ENCODE results near the gene PALM. TPM values are rescaled to one million over a fixed set of nuclear protein-coding genes. Genes with fewer than 3 reads are reported as not detected.

PALM gene
- total RNA-seq, 1 donor from 2014 or later = 45.1 TPM

DNA sequence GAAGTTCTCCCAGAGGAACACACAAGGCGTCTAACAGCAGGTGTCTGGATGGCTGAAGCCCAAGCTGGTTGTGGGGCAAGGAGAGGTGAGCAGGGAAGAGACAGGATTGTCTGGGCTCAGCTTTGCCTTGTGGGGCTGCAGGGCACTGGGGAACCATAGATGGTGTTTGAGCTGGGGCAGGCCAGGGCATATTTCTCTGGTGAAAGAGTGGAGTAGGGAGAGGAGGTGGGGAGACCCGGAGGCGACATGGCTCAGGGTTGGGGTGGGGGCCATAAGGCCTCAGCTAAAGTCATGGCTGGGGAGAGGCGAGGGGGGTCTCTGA is 5.4 kb upstream of the PALM start:
- TF ChIP-seq CTCF (conservative IDR thresholded peaks at IDR 0.05) = no peak
- H3K27me3 Mint-ChIP-seq (ENCODE audit: low read depth) = peaks cover 13% of the 10 kb centered on the region
- H3K4me1 Mint-ChIP-seq = no peaks in the 10 kb centered on the region
- DNase-seq (ENCODE audit: low read depth, low spot score) = no peak
- no peaks in the 10 kb centered on the region for H3K9me3 Mint-ChIP-seq
- H3K4me3 Mint-ChIP-seq = peak overlapping the region; percentile 65
- no peaks in the 10 kb centered on the region for H3K36me3 Mint-ChIP-seq (ENCODE audit: low read depth)
- no peak overlapping the region for H3K27ac Mint-ChIP-seq (ENCODE audit: unreplicated experiment)

DNA sequence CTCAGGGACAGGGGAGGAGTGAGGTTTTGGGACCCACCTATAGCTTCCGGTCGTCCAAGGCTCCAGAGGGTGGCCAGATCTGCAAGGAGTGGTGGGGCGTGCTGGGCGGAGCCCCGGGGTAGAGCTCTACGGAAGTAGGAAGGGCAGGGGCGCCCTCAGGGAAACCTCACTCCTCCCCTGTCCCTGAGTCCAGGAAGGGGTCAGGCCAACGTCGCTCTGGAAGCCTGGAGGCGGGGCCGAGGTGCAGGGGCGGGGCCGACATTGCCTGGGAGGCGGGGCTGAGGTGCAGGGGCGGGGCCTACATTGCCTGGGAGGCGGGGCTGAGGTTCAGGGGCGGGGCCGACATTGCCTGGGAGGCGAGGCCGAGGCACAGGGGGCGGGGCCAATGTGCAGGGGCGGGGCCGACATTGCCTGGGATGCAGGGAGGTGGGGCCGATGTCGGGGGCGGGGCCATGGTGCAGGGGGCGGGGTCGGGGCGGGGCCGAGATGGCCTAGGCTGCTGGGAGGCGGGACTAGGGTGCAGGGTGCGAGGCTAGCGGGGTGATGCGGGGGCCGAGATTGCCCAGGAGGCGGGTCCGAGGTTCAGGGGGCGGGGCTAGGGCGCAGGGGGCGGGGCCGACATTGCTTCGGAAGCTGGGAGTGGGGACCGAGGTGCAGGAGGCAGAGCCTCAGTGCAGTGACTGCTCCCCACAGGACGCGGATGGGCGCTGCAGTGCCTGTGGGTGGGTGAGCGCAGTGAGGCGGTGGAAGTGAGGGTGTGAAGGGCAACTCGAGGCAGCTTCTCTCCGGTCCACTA is 4.9 kb upstream of the PALM start:
- Mint-ChIP-seq H3K4me3 (no peak overlapping the region), H3K4me1 (no peaks in the 10 kb centered on the region), H3K36me3 (ENCODE audit: low read depth) (no peaks in the 10 kb centered on the region), H3K27ac (ENCODE audit: unreplicated experiment) (no peak overlapping the region), H3K9me3 (no peaks in the 10 kb centered on the region), H3K27me3 (ENCODE audit: low read depth) (peaks cover 13% of the 10 kb centered on the region)
- no peak for TF ChIP-seq CTCF (conservative IDR thresholded peaks at IDR 0.05)
- peak; percentile 72 for DNase-seq (ENCODE audit: low read depth, low spot score)

DNA sequence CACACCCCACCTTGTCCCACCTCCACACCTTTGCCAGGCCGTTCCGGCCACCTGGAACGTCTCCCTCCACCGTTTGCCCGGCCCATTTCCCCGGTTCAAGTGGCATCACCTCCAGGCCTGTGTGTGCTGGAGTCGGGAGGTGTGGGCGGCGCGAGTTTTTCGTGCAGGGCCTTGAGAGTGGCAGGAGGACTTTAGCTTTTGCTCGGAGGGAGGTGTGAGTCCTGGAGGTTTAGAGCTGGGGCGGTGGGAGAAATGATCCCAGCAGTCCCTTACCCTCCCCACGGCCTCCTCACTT is 4.3 kb upstream of the PALM start:
- no peaks in the 10 kb centered on the region for H3K36me3 Mint-ChIP-seq (ENCODE audit: low read depth)
- no peaks in the 10 kb centered on the region for H3K9me3 Mint-ChIP-seq
- DNase-seq (ENCODE audit: low read depth, low spot score) = no peak
- no peak overlapping the region for H3K4me3 Mint-ChIP-seq
- H3K27me3 Mint-ChIP-seq (ENCODE audit: low read depth) = peaks cover 13% of the 10 kb centered on the region
- H3K4me1 Mint-ChIP-seq = no peaks in the 10 kb centered on the region
- no peak for TF ChIP-seq CTCF (conservative IDR thresholded peaks at IDR 0.05)
- no peak overlapping the region for H3K27ac Mint-ChIP-seq (ENCODE audit: unreplicated experiment)

GRCh38 chr19:709196-709964 is 645 bp downstream of the PALM start:
- Mint-ChIP-seq H3K9me3 (no peaks in the 10 kb centered on the region), H3K36me3 (ENCODE audit: low read depth) (no peaks in the 10 kb centered on the region), H3K4me1 (peaks cover 10% of the 10 kb centered on the region), H3K27me3 (ENCODE audit: low read depth) (peaks cover 3% of the 10 kb centered on the region), H3K4me3 (peak overlapping the region; percentile 66), H3K27ac (ENCODE audit: unreplicated experiment) (no peak overlapping the region)
- DNase-seq (ENCODE audit: low read depth, low spot score) = no peak
- TF ChIP-seq CTCF (conservative IDR thresholded peaks at IDR 0.05) = no peak

- DNase-seq (ENCODE audit: low read depth, low spot score) = no peak
- Mint-ChIP-seq H3K4me3 (no peak overlapping the region), H3K27ac (ENCODE audit: unreplicated experiment) (no peak overlapping the region)
Observed at GRCh38 chr19:709965-710571, 1.3 kb downstream of the PALM start.

More at GRCh38 chr19:709965-710571, 1.3 kb downstream of the PALM start:
- Mint-ChIP-seq H3K4me1 (peaks cover 10% of the 10 kb centered on the region), H3K36me3 (ENCODE audit: low read depth) (no peaks in the 10 kb centered on the region), H3K9me3 (no peaks in the 10 kb centered on the region), H3K27me3 (ENCODE audit: low read depth) (peaks cover 3% of the 10 kb centered on the region)
- no peak for TF ChIP-seq CTCF (conservative IDR thresholded peaks at IDR 0.05)
